GM23338 (cell line): ENCODE results near the gene HTR1A.

Experiments used
- CREB1 ChIP-seq: fragments of 250-450 bp; sonication (Bioruptor Pico); IDR thresholded peaks from 2 replicates; pipeline ENCODE4 v1.5.0; 2020; ENCODE audit warnings: low read depth, mild to moderate bottlenecking, moderate library complexity
- CTCF ChIP-seq, 2 experiments: fragments of 200-600 bp in 1 of 2; sonication (generic) in 1 of 2; conservative IDR thresholded peaks; 2 replicates each; pipeline versions ENCODE4 v1.5.1 to v1.6.1; 2016 to 2017; ENCODE audit warnings: antibody characterized with exemption in 2 of 2, low read depth in 2 of 2, mild to moderate bottlenecking in 2 of 2, moderate library complexity in 1 of 2
- EZH2 ChIP-seq: fragments of 200-600 bp; sonication (generic); IDR thresholded peaks from one replicate; pipeline ENCODE4 v1.8.0; 2017; ENCODE audit warnings: antibody characterized with exemption, mild to moderate bottlenecking, low read depth; ENCODE audit not compliant: unreplicated experiment
- JUNB ChIP-seq: IDR thresholded peaks from one replicate; pipeline ENCODE4 v1.6.1; 2016; ENCODE audit warnings: antibody characterized with exemption; ENCODE audit not compliant: unreplicated experiment
- NANOG ChIP-seq: IDR thresholded peaks from 2 replicates; pipeline ENCODE4 v1.6.1; 2016; ENCODE audit warnings: antibody characterized with exemption, borderline replicate concordance
- POLR2AphosphoS5 ChIP-seq: IDR thresholded peaks from 2 replicates; pipeline ENCODE4 v1.6.1; 2016; ENCODE audit warnings: antibody characterized with exemption, low read depth
- REST ChIP-seq: IDR thresholded peaks from one replicate; pipeline ENCODE4 v1.6.1; 2018; ENCODE audit warnings: antibody characterized with exemption; ENCODE audit not compliant: unreplicated experiment
- STAT1 ChIP-seq: IDR thresholded peaks from one replicate; pipeline ENCODE4 v1.6.1; 2016; ENCODE audit warnings: antibody characterized with exemption; ENCODE audit not compliant: unreplicated experiment

- TF ChIP-seq CTCF (conservative IDR thresholded peaks at IDR 0.05; ENCODE audit: low read depth in 2 of 2) (no peak), CREB1 (no peak), POLR2AphosphoS5 (no peak), JUNB (no peak), REST (no peak), NANOG (no peak), EZH2 (no peak), STAT1 (no peak)
These were observed 50.4 kb downstream of the HTR1A start for GRCh38 chr5:63911871-63912270.
